ENCODE data around the gene ZFP36L2. TPM values are rescaled to one million over a fixed set of nuclear protein-coding genes. Genes with fewer than 3 reads are reported as not detected.

The ZFP36L2 gene
- total and polyA plus RNA-seq, 10 of the 15 experiments (the other 5 are each of a cell fraction or from before 2014, with no cell fraction given), result 4.3 to 64.9 (median 19.5) TPM

DNA sequence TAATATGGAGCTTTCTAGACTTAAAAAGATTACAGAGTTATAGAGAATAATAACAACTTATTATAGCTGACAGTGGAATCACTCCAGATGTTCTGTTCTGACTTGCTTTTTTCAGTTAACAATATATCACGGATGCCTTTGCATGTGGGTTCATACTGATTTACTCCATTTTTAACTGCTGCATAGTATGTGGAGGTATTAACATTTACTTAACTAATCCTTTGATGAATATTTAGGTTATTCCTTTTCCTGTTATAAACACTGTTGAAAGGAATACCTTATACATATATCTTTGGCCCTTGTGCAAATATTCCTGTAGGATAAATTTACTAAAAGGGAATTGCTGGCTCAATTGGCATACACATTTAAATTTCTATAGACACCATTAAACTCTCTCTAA is 33.1 kb upstream of the ZFP36L2 start:
- H3K4me1 ChIP-seq (ENCODE audit: control insufficient read depth, insufficient read depth, low read length), result no peaks in the 10 kb centered on the region
- SMC1A ChIA-PET (ENCODE audit: uncharacterized antibody, unreplicated experiment), result interaction anchor here (0.7 to 0.8 kb wide), 2 partner anchors 8 to 164 kb away, joined by 3 read pairs; no protein-coding TSS in a partner anchor
- H3K4me2 ChIP-seq (ENCODE audit: control insufficient read depth, insufficient read depth), result no peak overlapping the region
- intact Hi-C loops (cut with micrococcal nuclease; ENCODE audit: unreplicated experiment) (no loop called here), in situ Hi-C loops (cut with MboI) (no loop called here)
- RAD21 ChIA-PET (ENCODE audit: unreplicated experiment), result no interaction called here
- CTCF ChIA-PET, result interaction anchor here (0.6 to 1.3 kb wide), 3 partner anchors 11 to 211 kb away, joined by 3 to 6 read pairs (median 3); no protein-coding TSS in a partner anchor
- H3K36me3 ChIP-seq (ENCODE audit: control insufficient read depth in 2 of 2, insufficient read depth in 2 of 2, low read length in 1 of 2), result peaks cover 0 to 8% of the 10 kb centered on the region in 2 experiments; a peak in 3 of 4 replicates
- POLR2A ChIA-PET, result no interaction called here
- FAIRE-seq (no peak), DNase-seq (ENCODE audit: low read depth, low spot score) (no peak), ATAC-seq (no peak)
- H3K4me3 ChIP-seq, result no peak overlapping the region
- no peak overlapping the region for H2AFZ ChIP-seq (ENCODE audit: control insufficient read depth, low read depth, low read length)
- no peak overlapping the region for H3K9ac ChIP-seq (ENCODE audit: control insufficient read depth, insufficient read depth, low read length)
- H3K79me2 ChIP-seq (ENCODE audit: control insufficient read depth, insufficient read depth, low read length), result no peaks in the 10 kb centered on the region
- no TSS peak for BruUV-seq (replicated peaks)
- 100% methylated on average over 1 of the region's 1 CpG for WGBS (ENCODE audit: insufficient coverage, insufficient replicate concordance, low lambda C conversion rate, missing lambda C conversion rate)
- H3K27ac ChIP-seq (ENCODE audit: control insufficient read depth, insufficient read depth), result no peak overlapping the region
- no peaks in the 10 kb centered on the region for H3K27me3 ChIP-seq (replicated peaks in 1 of 2; ENCODE audit: control insufficient read depth in 2 of 2, insufficient read depth in 2 of 2, low read length in 1 of 2)
- H3K9me3 ChIP-seq (replicated peaks; ENCODE audit: control insufficient read depth, insufficient read depth, low read length), result no peaks in the 10 kb centered on the region
- no peaks in the 10 kb centered on the region for H4K20me1 ChIP-seq (ENCODE audit: control insufficient read depth, insufficient read depth)
- no peak for TF ChIP-seq CTCF (IDR thresholded peaks at IDR 0.05 in 2 of 3, conservative IDR thresholded peaks at IDR 0.05 in 1 of 3; ENCODE audit: control insufficient read depth in 2 of 3, extremely low read depth in 1 of 3, insufficient read depth in 1 of 3, low read depth in 3 of 3, low read length in 3 of 3)
- TF ChIP-seq EED (IDR thresholded peaks at IDR 0.05; ENCODE audit: low read depth), result no peak
- no peak for TF ChIP-seq ZSCAN29 (IDR thresholded peaks at IDR 0.05)
- no peak for TF ChIP-seq ZBTB11 (CRISPR knock-in tag; IDR thresholded peaks at IDR 0.05)
- TF ChIP-seq MTA2 (IDR thresholded peaks at IDR 0.05; ENCODE audit: low read depth), result no peak
- no peak for TF ChIP-seq MEF2A (IDR thresholded peaks at IDR 0.05; ENCODE audit: insufficient read depth, low read depth, low read length)
- no peak for TF ChIP-seq PAX8 (IDR thresholded peaks at IDR 0.05)
- no peak for TF ChIP-seq HCFC1 (IDR thresholded peaks at IDR 0.05; ENCODE audit: low read length)
- no peak for TF ChIP-seq MXI1 (IDR thresholded peaks at IDR 0.05; ENCODE audit: low read depth, low read length)
- TF ChIP-seq SMAD5 (IDR thresholded peaks at IDR 0.05; ENCODE audit: low read depth), result no peak
- TF ChIP-seq E2F8 (IDR thresholded peaks at IDR 0.05; ENCODE audit: low read depth, partially characterized antibody), result no peak
- no peak for TF ChIP-seq ZBED1 (IDR thresholded peaks at IDR 0.05; ENCODE audit: borderline replicate concordance)
- no peak for TF ChIP-seq NFYA (IDR thresholded peaks at IDR 0.05; ENCODE audit: borderline replicate concordance, low read depth, low read length)
- TF ChIP-seq RFX5 (IDR thresholded peaks at IDR 0.05; ENCODE audit: low read depth, low read length), result no peak
- no peak for TF ChIP-seq NR2C1 (IDR thresholded peaks at IDR 0.05)
- no peak for TF ChIP-seq ZNF24 (IDR thresholded peaks at IDR 0.05)
